HepG2 (cell line): ENCODE results near the gene ANAPC16. TPM values are rescaled to one million over a fixed set of nuclear protein-coding genes. Genes with fewer than 3 reads are reported as not detected.

Source experiments
- AGO1 ChIP-seq: fragments of 200-400 bp; formaldehyde crosslinking; IDR thresholded peaks from 2 replicates; pipeline ENCODE4 v1.6.1; 2017; ENCODE audit warnings: mild to moderate bottlenecking, low read depth, low read length, moderate library complexity; ENCODE audit not compliant: poor library complexity, severe bottlenecking
- ARID3A ChIP-seq: IDR thresholded peaks from 2 replicates; pipeline ENCODE4 v1.6.1; 2012; ENCODE audit warnings: low read depth, low read length, improper control_type of control experiment
- CEBPB ChIP-seq: IDR thresholded peaks from 2 replicates; pipeline ENCODE4 v1.6.1; 2011; ENCODE audit warnings: low read depth, low read length, improper control_type of control experiment, borderline replicate concordance
- GTF2F1 ChIP-seq: fragments of 150-350 bp; IDR thresholded peaks from 2 replicates; pipeline ENCODE4 v1.6.1; 2014; ENCODE audit warnings: low read length
- HNRNPUL1 ChIP-seq: fragments of 200-400 bp; formaldehyde crosslinking; IDR thresholded peaks from 2 replicates; pipeline ENCODE4 v1.6.1; 2017; ENCODE audit warnings: low read depth, mild to moderate bottlenecking, low read length, moderate library complexity
- HOMEZ ChIP-seq: IDR thresholded peaks from 2 replicates; pipeline ENCODE4 v1.6.1; 2016; ENCODE audit warnings: low read depth
- MYPOP ChIP-seq: sonication (generic); formaldehyde crosslinking; IDR thresholded peaks from 2 replicates; pipeline ENCODE4 v1.8.1; 2023; ENCODE audit warnings: mild to moderate bottlenecking, moderate library complexity, missing genetic modification reagents
- SAFB2 ChIP-seq: sonication (generic); formaldehyde crosslinking; IDR thresholded peaks from 2 replicates; pipeline ENCODE4 v1.5.1; 2020; ENCODE audit warnings: missing genetic modification reagents, low read depth, mild to moderate bottlenecking, borderline replicate concordance
- SMYD3 ChIP-seq: sonication (generic); formaldehyde crosslinking; IDR thresholded peaks from 2 replicates; pipeline ENCODE4 v1.8.1; 2023; ENCODE audit warnings: mild to moderate bottlenecking, missing genetic modification reagents
- ZBTB34 ChIP-seq: sonication (generic); formaldehyde crosslinking; IDR thresholded peaks from 2 replicates; pipeline ENCODE4 v1.8.0; 2022; ENCODE audit warnings: mild to moderate bottlenecking, missing genetic modification reagents
- ZBTB42 ChIP-seq: sonication (generic); formaldehyde crosslinking; IDR thresholded peaks from 2 replicates; pipeline ENCODE4 v1.5.0; 2020; ENCODE audit warnings: mild to moderate bottlenecking, missing genetic modification reagents
- ZNF121 ChIP-seq: sonication (generic); formaldehyde crosslinking; IDR thresholded peaks from 2 replicates; pipeline ENCODE4 v1.5.0; 2020; ENCODE audit warnings: mild to moderate bottlenecking, missing genetic modification reagents
- ZNF432 ChIP-seq: sonication (generic); formaldehyde crosslinking; IDR thresholded peaks from 2 replicates; pipeline ENCODE4 v1.5.0; 2020; ENCODE audit warnings: missing genetic modification reagents, mild to moderate bottlenecking, borderline replicate concordance
- ZNF629 ChIP-seq: sonication (generic); formaldehyde crosslinking; conservative IDR thresholded peaks from 2 replicates; pipeline ENCODE4 v1.5.0; 2020; ENCODE audit warnings: missing genetic modification reagents
- ZSCAN5A ChIP-seq: sonication (generic); formaldehyde crosslinking; IDR thresholded peaks from 2 replicates; pipeline ENCODE4 v1.8.0; 2022; ENCODE audit warnings: mild to moderate bottlenecking, missing genetic modification reagents, borderline replicate concordance
- polyA plus RNA-seq, 8 experiments: library from polyadenylated mRNA; depleted of rRNA in 3 of 8; stranded (reverse) in 7 of 8; unstranded in 1 of 8; fragments of >200 nt; fragmentation: Illumina TruSeq in 4 of 8; extraction: Trizol in 4 of 8; gene quantifications; 2 replicates each; pipeline versions ENCODE4 v1.2.1 to v1.2.3, GENCODE V29; 2011 to 2016; ENCODE audit warnings: low read depth in 4 of 8, missing spikeins in 1 of 8, mixed read lengths in 1 of 8; ENCODE audit not compliant: insufficient read depth in 1 of 8
- total RNA-seq, 5 experiments: library from RNA; depleted of rRNA; stranded (reverse); fragments of >200 nt; fragmentation: Illumina TruSeq; extraction: Trizol; gene quantifications; 2 replicates each; pipeline ENCODE4 v1.2.3, GENCODE V29; 2016; ENCODE audit warnings: low read depth in 1 of 5

Gene ANAPC16
- total and polyA plus RNA-seq, 2 of the 13 experiments (the other 11 are each of a cell fraction or from before 2014, with no cell fraction given): 74.8 to 89.4 TPM

GRCh38 chr10:72272689-72273409 is 57.0 kb downstream of the ANAPC16 start (continued):
- TF ChIP-seq HOMEZ (CRISPR knock-in tag) (0 out of 2 replicates have a peak, but pooled peaks have one; percentile 12), ZBTB42 (CRISPR knock-in tag) (no peak), ZNF629 (CRISPR knock-in tag) (peak; percentile 48), ZSCAN5A (CRISPR knock-in tag) (no peak; the same call in 1 of the 2 replicates), SMYD3 (no peak; the same call in 1 of the 2 replicates), HNRNPUL1 (no peak), GTF2F1 (no peak), MYPOP (CRISPR knock-in tag) (peak; percentile 95), AGO1 (no peak), ZNF432 (CRISPR knock-in tag) (no peak), SAFB2 (0 out of 2 replicates have a peak, but pooled peaks have one; percentile 7), ZBTB34 (CRISPR knock-in tag) (no peak), ARID3A (no peak; the same call in 1 of the 2 replicates), CEBPB (peak; percentile 99), ZNF121 (peak; percentile 88)
